ENCODE data around the gene CARS1. TPM values are rescaled to one million over a fixed set of nuclear protein-coding genes. Genes with fewer than 3 reads are reported as not detected.

CARS1 gene
- total and polyA plus RNA-seq, 9 of the 15 experiments (the other 6 are each of a cell fraction or from before 2014, with no cell fraction given): 14.4 to 106 (median 73.6) TPM

- TF ChIP-seq MNT (conservative IDR thresholded peaks at IDR 0.05) (peak; percentile 97 to 98), RBM34 (IDR thresholded peaks at IDR 0.05; ENCODE audit: borderline replicate concordance, insufficient read depth, low read length) (no peak), ELK1 (CRISPR knock-in tag; IDR thresholded peaks at IDR 0.05) (no peak), WHSC1 (IDR thresholded peaks at IDR 0.05; ENCODE audit: low read length) (no peak), NELFE (IDR thresholded peaks at IDR 0.05; ENCODE audit: insufficient read depth, insufficient read length) (no peak), BRD4 (IDR thresholded peaks at IDR 0.05) (peak; percentile 40; the same call in 1 of the 2 replicates), ATF1 (CRISPR knock-in tag; IDR thresholded peaks at IDR 0.05) (no peak), ATF1 (tag; IDR thresholded peaks at IDR 0.05) (peak; percentile 79), MAFF (IDR thresholded peaks at IDR 0.05; ENCODE audit: low read length) (no peak), ZBTB11 (CRISPR knock-in tag; IDR thresholded peaks at IDR 0.05) (peak in 1 of 3 experiments; percentile 83; a peak in 2 of 6 replicates), UBTF (IDR thresholded peaks at IDR 0.05; ENCODE audit: borderline replicate concordance in 1 of 2, low read depth in 2 of 2, low read length in 2 of 2) (peak in 1 of 2 experiments; percentile 57; a peak in 1 of 4 replicates), THAP12 (CRISPR knock-in tag; IDR thresholded peaks at IDR 0.05) (no peak), FIP1L1 (IDR thresholded peaks at IDR 0.05; ENCODE audit: low read depth, low read length, poor library complexity, severe bottlenecking) (peak; percentile 86), EP300 (IDR thresholded peaks at IDR 0.05; ENCODE audit: low read length) (peak; percentile 62), KLF1 (tag; IDR thresholded peaks at IDR 0.05) (peak; percentile 98)
These were observed at the start of gene CARS1 (continued) for GRCh38 chr11:3057069-3057963.
